Renal cortex interstitium (tissue), 11 donors: Measurements from ENCODE around the gene DSTYK. TPM values are rescaled to one million over a fixed set of nuclear protein-coding genes. Genes with fewer than 3 reads are reported as not detected.
"Not testable (repeated sequence)": the region's sequence is repeated elsewhere in the genome, so short reads cannot be mapped to it uniquely, and the experiment has no call there.

Source experiments
- DNase-seq, 11 donors: peaks; one replicate each; pipeline ENCODE4 v3.0.0-alpha.2; 2013; ENCODE audit warnings: low read depth in 9 of 11, low spot score in 4 of 11; ENCODE audit errors: extremely low read depth in 1 of 11
- polyA plus RNA-seq, 3 donors: library from polyadenylated mRNA; unstranded; fragments of 120-200 nt; gene quantifications; one replicate each; pipeline ENCODE4 v1.2.1, GENCODE V29; 2013; ENCODE audit not compliant: insufficient read length in 3 of 3

The DSTYK gene
- polyA plus RNA-seq, 3 donors: 18.2 to 20.5 (median 19.6) TPM

DNA sequence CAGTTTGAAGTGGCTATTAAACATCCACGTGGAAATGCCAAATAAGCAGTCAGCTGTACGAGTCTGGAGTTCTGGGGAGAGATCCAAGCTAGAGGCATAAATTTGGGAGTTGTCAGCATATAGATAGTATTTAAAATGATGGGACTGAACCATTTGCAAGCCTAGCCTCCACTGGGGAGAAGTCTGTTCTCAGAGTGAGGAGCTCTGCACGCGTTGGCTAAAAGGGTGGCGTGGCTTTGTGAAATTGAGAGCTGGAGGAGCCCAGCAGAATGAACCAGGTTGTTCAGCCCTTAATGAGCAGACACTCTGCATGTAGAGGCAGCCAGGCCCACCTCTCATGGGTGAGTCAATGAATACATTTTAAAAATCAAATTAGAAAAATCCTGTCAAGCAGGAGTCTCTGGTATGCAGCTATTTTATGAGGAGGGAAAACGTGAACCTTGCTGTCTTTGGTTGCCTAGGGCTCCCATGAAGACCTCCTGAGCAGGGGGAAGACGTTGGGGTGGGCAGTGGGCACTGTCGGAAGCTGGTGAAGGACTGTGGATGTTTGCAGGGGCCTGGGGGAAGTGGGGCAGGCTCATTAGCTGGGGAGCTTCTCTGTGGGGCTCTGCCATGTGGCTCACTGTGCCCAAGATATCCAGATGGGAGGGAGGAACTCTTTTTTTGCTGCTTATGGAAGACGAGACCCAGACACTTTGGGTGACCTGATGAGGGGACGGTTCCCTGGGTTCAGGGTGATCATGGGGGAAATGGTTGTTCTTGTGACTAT lies 35.0 kb upstream of the DSTYK start:
- DNase-seq: no peak

DNA sequence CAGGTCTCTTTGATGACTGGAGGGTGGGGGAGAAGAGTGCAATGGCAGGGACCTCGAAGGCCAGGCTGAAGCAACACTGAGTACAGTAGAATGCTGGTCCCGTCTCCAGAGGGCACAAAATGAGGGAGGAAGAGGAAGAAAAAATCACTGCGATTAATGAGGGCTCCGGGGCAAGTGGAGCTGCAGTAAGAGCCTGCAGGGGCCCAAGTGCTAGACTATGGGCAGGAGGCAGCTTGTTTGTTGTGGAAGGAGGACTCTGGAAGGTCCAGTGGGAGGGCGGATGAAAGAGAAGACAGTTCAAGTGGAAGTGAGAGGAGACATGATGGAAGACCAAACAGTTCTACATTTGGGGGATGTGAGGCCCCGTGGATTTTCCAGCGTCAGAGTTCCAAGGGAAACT lies 33.6 kb upstream of the DSTYK start:
- no peak for DNase-seq

GRCh38 chr1:205244384-205244783 lies 32.9 kb upstream of the DSTYK start:
- DNase-seq: no peak

DNA sequence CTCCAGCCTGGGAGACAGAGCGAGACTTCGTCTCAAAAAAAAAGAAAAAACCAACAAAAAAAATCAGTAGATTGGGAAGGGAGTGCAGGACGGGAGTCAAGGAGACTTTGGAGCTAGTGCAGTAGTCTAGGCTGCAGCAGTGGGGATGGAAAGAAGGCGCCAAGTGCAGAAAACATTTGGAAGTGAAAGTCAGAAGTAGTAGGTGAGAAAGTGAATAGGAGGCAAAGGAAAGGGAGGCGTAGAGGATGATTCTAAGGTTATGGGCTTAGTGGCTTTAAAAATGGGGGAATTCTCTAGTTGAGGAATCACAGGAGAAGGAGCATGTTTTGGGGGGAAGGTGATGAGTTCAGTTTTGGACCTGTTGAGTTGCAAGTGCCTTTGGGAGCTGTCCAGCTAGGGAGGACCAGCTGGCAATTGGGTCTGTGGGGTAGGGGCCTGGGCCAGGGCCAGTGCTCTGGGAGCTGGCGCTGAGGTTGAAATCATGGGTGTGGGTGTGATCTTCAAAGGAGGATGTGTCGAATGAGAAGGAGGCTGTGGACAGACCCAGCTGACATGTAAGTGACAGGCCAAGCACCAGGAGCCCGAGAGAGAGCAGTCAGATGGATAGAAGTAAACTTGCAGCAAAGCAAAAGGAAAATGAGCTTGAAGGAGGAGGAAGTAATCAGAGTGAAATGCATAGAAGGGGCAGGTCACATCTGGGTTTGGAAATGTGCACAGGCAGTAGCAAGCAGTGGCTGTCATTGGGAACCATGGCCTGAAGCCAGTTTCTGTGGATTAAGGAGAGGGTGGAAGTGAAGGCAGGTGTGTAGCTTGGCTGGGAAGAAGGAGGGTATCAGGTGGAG lies 32.1 kb upstream of the DSTYK start:
- DNase-seq: no peak

DNA sequence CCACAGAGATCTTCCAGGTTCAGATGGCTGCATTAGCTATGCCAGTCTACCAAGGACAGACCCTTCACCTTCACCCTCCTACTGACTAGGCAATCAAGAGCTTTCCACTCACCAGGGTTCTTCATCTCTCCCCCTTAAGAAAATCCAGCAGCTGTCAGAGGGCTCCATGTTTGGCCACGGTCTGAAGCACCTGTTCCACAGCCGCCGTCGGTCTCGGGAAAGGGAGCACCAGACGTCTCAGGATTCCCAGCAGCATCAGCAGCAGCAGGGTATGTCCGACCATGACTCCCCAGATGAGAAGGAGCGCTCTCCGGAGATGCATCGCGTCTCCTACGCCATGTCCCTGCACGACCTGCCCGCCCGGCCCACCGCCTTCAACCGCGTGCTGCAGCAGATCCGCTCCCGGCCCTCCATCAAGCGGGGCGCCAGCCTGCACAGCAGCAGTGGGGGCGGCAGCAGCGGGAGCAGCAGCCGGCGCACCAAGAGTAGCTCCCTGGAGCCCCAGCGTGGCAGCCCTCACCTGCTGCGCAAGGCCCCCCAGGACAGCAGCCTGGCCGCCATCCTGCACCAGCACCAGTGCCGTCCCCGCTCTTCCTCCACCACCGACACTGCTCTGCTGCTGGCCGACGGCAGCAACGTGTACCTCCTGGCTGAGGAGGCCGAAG lies 30.0 kb upstream of the DSTYK start:
- DNase-seq: no peak

GRCh38 chr1:205240569-205240968 lies 29.1 kb upstream of the DSTYK start:
- no peak for DNase-seq

DNA sequence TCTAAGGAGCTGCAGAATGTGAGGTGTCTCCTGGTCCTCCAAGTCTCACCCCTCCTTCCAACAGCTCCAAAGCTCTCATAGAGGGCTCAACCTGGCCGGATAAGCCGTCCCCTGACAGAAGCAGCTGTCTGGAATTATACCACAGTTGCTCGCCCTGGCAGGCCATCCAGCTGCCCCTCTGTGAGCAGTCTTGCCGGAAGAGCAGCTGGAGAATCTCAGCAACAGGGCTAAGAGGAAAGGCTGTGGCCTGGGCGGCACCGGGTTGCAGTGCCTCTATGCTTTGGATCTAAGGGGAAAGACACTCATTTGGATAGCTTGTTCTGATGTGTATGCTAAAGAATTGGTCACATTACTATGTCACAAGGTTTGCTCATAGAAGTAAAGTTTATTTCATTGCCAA lies 28.6 kb upstream of the DSTYK start:
- no peak for DNase-seq

DNA sequence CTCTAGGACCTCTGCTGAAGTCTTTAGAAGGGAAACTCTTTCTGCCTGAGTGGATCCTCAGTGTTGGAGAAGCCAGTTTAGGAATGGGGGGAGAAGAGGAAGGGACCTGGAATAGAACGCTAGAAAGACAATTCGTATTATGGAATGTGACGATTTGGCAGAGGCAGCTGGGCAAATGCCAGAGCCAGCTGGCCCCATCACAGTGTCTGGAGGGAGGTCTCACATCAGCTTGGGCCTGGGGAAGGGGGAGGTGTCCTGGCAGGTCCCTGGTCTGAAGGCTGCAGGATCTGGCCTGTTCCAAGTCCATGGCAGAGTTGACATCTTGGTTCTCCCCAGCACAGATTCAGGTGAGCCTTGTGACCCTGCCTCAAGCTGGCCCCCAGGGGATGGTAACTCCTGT lies 27.6 kb upstream of the DSTYK start:
- DNase-seq: no peak

DNA sequence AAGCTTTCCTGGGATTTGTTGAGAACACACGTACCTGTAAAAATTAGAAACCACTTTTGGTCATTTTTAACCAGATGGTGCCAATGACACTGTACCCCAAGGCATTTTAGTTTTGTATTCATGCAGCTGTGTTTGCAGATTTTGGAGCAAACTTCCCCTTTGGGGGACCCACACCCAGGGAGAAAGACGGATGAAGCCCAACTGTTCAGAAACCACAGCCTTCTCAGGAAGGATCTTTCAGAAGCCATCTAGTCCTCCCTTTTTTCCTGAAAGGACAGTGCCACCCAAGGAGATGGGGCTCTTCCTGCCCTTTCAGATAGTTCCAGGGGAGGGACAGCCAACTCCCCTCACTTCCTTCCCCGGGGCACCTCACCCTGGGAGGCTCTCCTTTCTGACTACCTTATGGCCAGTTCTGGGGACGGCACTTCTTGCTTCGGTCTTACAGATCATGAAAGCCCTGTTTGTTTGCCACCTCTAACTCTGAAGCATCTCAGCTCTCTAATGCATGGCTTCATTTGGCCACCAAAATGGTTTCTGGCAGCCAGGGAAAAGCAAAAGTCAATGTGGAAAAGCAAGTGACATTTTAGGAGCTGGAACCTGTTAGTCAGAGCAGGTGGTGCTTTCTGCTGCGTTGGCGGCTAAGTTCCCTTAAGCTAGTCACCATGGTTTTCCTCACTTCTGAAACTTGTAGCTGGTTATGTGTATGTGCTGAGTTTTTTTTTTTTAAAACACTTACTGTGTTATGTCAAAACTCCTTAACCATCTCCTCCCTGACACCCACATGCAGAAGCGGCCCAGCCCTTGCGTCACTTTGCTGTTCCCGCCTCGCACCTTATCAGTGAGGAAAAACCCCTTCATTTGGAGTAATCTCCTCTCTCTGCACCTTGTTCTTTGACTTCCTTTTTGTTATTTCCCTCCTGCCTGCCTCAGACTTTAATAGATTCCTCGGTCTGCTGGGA lies 26.3 kb upstream of the DSTYK start:
- no peak for DNase-seq

DNA sequence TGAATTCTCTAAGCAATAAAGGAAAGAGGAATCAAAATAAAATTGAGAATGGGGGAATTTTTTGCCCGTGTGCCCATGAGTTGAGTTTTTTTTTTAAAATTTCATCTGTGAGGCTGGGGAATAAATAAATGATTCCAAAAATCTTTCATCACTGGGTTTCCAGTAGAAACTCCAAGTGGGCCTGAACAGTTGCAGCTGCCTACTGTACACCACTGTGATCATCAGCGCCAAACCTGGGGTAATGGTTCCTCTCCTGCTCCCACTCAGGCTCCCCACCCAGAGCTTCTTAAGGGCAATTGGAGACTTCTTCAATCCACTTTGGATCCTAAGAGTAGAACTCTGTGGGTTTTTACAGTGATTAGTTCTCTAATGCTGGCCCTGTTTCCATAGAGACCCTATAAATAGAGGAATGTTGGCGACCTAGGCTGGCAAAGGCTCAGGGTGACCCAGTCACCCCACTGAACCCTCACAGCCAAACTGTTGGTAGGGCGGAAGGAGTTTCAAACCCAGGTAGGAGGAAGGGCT lies 25.5 kb upstream of the DSTYK start:
- no peak for DNase-seq

DNA sequence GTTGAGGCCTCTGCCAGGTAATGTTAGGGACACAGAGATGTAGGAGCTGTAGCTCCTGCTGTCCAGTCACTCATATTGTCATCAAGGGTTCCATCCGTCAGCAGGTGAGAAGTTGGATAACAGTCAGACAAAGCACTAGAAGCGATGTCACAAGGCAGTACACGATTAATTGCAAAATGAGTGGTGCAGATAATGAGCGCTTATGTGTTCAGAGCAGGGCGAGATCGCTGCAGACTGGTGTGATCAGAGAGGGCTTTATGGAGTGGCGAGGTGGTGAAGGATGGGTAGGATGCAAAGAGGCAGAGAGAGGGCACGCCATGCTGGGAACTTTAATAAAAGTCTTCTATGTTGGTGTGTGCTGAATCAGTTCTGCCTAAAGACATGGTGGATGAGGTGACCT lies 25.0 kb upstream of the DSTYK start:
- DNase-seq: no peak

- DNase-seq: no peak
These were observed 24.4 kb upstream of the DSTYK start for GRCh38 chr1:205235951-205236350.

DNA sequence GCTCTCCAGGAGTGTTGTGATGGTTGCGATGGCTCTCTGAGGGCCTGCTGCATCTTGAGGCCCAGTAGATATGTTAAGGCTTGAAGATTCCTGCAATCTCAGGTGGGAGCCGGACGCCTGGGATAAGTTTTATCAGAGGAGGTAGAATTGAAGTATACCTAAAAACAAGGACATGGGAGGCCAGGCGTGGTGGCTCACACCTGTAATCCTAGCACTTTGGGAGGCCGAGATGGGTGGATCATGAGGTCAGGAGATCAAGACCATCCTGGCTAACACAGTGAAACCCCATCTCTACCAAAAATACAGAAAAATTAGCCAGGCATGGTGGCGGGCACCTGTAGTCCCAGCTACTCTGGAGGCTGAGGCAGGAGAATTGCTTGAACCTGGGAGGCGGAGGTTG lies 22.5 kb upstream of the DSTYK start:
- not testable (repeated sequence) for DNase-seq

DNA sequence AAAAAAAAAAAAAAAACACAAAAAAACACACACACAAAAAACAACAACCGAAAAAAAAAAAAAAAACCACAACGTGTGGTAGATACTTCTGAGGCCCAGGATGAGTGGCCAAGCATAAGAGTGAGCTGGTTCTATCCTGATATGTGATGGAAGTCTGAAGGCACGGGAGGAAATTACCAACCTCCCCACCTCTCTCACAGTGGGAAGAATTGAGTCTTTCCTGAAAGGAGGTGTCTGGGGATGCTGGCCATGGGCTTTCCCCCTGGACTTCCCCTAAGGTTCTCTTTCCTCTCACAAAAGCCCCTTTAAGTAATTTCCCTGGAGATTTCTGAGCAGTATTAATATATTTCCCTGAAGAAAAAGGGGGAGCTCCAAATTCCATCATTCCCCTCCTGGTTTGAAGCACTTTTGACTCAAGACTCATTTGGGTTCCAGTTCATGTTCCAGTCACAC lies 21.5 kb upstream of the DSTYK start:
- DNase-seq: no peak

- no peak for DNase-seq
These were observed 20.8 kb upstream of the DSTYK start for GRCh38 chr1:205232127-205232820.

- DNase-seq: no peak
These were observed 19.5 kb upstream of the DSTYK start for GRCh38 chr1:205230982-205231381.

- no peak for DNase-seq
These were observed 18.6 kb upstream of the DSTYK start for GRCh38 chr1:205229916-205230700.
